Suprapubic skin (tissue), 4 donors: ENCODE results near the gene CDH11.

ENCODE experiments used
- POLR2A ChIP-seq, 2 donors: fragments of 450-650 bp; IDR thresholded peaks; one replicate each; pipeline ENCODE4 v1.6.1; 2017; ENCODE audit warnings: antibody characterized with exemption in 2 of 2, mild to moderate bottlenecking in 2 of 2, moderate library complexity in 2 of 2
- POLR2AphosphoS5 ChIP-seq, 3 donors: sonication (generic); formaldehyde crosslinking; IDR thresholded peaks; one replicate each; pipeline ENCODE4 v1.6.1; 2017; ENCODE audit warnings: antibody characterized with exemption in 3 of 3
- TF ChIP-seq, protein P1 (sequence below), 2 donors: fragments of 200-600 bp in 1 of 2; fragments of 450-650 bp in 1 of 2; sonication (generic) in 1 of 2; IDR thresholded peaks; one replicate each; pipeline ENCODE4 v1.5.1; 2016 to 2019; ENCODE audit warnings: antibody characterized with exemption in 2 of 2, mild to moderate bottlenecking in 1 of 2, moderate library complexity in 1 of 2

DNA sequence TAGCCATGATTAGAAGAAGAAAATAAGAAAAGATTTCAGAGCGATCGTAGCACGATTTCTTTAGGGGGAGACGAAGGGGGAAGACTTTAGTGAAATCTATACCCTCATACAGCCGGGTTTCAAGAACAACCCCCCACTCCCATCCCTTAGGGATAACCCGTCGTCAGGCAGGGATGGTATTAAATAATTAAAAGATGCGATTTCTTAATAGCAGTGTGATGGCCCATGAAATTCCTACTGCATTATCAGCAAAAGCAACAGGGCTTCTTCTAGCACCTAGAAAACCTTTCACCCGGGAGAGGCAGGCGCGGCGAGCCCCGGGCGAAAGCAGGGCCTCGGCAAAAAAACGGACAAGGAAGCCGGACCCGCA, 1.4 kb downstream of the CDH11 start:
- TF ChIP-seq, protein P1, sequence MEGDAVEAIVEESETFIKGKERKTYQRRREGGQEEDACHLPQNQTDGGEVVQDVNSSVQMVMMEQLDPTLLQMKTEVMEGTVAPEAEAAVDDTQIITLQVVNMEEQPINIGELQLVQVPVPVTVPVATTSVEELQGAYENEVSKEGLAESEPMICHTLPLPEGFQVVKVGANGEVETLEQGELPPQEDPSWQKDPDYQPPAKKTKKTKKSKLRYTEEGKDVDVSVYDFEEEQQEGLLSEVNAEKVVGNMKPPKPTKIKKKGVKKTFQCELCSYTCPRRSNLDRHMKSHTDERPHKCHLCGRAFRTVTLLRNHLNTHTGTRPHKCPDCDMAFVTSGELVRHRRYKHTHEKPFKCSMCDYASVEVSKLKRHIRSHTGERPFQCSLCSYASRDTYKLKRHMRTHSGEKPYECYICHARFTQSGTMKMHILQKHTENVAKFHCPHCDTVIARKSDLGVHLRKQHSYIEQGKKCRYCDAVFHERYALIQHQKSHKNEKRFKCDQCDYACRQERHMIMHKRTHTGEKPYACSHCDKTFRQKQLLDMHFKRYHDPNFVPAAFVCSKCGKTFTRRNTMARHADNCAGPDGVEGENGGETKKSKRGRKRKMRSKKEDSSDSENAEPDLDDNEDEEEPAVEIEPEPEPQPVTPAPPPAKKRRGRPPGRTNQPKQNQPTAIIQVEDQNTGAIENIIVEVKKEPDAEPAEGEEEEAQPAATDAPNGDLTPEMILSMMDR (IDR thresholded peaks at IDR 0.05), result no peak
- TF ChIP-seq POLR2A (IDR thresholded peaks at IDR 0.05), result no peak
- no peak for TF ChIP-seq POLR2AphosphoS5 (IDR thresholded peaks at IDR 0.05)
